NCI-H1048 (cell line): Measurements from ENCODE around the gene IZUMO1R.
"Not testable (repeated sequence)": the region's sequence is repeated elsewhere in the genome, so short reads cannot be mapped to it uniquely, and the experiment has no call there.

Source experiments
- DNase-seq: peaks from one replicate; lab custom pipeline; 2025; lab: John Stamatoyannopoulos, UW

IZUMO1R gene

DNA sequence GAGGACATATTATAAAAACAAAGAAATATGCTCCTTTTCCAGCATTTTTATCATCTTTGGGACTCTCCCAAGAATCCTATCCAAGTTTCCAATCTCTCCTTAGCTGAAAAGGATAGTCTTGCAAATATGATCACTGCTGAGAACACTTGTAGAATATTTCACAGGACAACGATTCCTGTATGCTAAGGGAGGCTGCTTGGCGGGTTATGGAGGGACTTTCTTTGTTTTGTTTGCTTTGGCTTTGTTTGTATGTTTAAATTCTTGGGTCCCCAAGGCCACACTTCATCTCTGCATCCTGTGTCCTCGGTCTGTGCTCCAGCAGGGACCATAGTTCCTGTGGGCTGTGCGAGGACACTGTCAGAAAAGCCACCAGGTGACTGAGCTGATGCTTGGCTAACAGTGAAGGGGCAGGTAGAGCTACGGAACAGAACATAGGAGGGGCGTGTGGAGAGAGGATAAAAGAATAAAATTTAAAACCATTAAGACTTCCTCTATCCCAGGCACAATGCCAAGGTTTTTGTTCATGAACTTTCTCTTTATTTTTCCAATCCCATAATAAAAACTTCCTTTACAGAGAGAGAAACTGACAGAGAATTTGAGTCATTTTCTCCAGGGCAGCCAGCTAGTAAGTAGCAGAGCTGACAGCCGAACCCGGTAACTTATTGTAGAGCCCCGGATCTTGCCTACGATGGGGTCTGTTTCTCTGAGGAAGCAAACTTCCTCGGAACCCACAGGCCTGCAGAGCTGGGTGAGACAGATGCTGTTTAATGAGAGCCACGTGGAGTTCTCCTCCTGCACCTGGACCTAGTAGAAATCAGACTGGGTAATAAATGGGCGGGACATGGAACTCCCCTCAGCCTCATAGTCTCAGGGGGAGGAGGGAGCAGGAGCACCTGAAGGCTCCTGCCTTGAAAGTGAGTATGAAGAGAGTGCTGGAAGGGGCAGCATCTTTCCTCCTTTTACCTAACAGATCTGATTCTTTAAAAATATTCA, at the start of gene IZUMO1R:
Gene IZUMO1R (plus strand): TSS at position 615 of the 993 bp plus-strand sequence. CDS start 1,057 bp downstream, outside the sequence.
- DNase-seq, result no peak

- DNase-seq, result no peak
These were observed 32.5 kb upstream of the IZUMO1R start for GRCh38 chr11:94271885-94272372.

GRCh38 chr11:94272738-94273313, 31.6 kb upstream of the IZUMO1R start:
- DNase-seq, result no peak

GRCh38 chr11:94275961-94276360, 28.4 kb upstream of the IZUMO1R start:
- DNase-seq, result no peak

DNA sequence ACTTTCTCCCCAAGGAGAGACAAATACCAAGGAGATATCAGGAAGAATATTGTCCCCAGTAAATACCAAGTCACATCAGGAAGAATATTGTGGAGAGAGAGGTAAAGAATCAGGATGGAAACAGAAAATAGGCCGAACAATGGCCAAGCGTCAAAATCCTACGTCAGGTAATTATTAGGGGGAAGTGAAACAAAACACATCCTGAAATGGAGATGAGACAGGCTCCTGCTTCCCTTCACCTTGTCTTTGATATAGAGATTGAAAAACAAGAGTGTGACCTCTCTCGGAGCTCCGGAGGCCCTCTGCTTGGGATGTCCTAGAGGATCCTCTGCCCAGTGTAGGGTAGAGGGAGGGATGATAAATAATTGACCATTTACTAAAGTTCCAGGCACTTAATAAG, 27.4 kb upstream of the IZUMO1R start:
- DNase-seq, result no peak

GRCh38 chr11:94278207-94278606, 26.2 kb upstream of the IZUMO1R start:
- not testable (repeated sequence) for DNase-seq

DNA sequence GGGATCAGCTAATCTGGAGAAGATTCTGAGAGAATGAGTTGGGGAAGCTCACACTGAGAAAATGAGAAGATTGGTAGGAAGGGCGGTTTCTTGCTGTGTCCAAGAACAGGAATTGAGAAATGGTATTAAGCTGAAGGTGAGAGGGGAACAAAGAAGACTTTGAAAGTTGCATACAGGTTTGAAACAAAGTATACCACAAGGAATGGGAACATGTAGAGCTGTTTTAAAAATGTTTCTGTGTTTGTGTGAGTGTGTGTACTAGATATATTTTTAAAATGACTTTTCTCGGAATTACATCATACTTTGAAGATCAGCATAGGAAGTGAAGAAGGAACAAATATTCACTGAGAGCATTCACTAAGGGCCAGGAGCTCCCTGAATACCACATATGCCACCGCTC, 24.4 kb upstream of the IZUMO1R start:
- no peak for DNase-seq

DNA sequence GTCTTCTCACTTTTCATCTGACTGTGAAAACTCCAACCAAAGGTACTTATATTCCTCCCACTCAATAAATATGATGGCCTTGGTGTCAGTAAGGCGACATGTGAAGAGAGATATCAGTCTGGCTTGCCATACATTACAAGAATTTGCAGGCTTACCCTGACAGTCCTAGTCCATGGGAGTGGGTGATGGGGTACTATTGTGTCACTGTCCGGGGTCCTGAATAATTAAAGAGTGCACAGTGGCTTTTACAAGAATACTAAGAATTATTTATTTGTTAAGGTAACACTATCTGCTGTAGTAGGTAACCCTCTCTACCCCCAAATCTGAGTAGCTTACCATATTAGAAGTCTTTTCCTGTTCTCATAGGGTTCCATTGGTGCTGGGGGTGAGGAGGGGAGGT, 23.1 kb upstream of the IZUMO1R start:
- DNase-seq, result no peak

DNA sequence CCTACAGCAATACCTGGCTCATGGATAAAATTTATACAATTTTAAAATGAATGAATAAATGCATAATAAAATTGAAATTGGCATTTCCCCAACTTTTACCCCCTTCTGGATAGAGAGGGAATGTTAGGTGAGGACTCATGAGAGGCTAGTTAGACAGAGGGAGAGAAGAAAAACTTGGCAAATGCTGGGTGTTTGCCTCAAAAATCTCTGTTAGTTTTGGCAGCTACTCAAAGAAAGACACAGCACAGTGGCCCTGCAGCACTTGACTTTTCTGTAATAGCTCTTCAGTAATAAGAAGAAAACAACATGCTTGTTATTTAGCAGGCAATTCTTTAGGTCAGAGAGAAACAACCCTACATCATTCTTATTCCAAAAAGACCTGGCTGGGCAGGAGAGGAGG, 20.7 kb upstream of the IZUMO1R start:
- DNase-seq, result no peak

DNA sequence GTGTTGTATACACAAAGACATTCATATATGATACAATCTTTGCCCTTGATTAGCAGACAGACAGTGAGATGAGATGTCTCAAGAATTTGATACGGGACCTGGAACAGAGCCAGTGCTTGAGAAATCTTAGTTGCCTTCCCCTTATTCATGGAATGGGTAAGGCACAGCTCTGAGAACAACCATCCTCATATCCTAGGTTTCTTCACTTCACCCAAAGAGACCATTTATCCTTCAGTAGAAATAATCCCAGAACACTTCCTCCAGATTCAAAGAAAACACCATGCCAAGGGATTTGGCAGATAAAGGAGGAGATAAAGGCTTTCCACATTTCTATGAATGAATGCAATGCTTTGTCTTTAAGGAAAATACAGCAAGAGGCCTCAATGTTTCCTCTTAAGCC, 8.8 kb upstream of the IZUMO1R start:
- no peak for DNase-seq

GRCh38 chr11:94297985-94298576, 6.3 kb upstream of the IZUMO1R start:
- DNase-seq, result no peak

- DNase-seq, result no peak
These were observed 1.6 kb upstream of the IZUMO1R start for GRCh38 chr11:94302776-94303175.

- DNase-seq, result no peak
These were observed 766 bp downstream of the IZUMO1R start for GRCh38 chr11:94305146-94305545.

DNA sequence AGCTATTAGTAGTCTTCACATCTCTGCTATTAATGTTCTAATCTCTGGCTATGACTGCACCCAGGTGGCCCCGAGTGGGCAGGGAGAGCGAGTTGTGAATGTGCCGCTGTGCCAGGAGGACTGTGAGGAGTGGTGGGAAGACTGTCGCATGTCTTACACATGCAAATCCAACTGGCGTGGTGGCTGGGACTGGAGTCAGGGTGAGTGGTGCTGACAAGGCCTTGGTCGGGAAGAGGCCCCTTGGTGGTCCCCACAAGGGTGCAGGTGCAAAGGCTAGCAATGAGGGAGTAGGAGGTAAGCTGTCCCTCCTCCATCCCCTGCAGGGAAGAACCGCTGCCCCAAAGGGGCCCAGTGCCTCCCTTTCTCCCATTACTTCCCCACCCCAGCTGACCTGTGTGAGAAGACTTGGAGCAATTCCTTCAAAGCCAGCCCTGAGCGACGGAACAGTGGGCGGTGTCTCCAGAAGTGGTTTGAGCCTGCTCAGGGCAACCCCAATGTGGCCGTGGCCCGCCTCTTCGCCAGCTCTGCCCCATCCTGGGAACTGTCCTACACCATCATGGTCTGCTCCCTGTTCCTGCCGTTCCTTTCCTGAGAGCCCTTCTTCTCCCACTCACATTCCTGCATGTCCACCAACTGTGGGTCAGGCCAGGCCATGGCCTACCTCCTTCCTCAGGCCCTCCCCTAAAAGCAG, 2.9 kb downstream of the IZUMO1R start:
- no peak for DNase-seq

GRCh38 chr11:94308024-94308423, 3.6 kb downstream of the IZUMO1R start:
- no peak for DNase-seq

- DNase-seq, result no peak
These were observed 5.4 kb downstream of the IZUMO1R start for GRCh38 chr11:94309757-94310156.

DNA sequence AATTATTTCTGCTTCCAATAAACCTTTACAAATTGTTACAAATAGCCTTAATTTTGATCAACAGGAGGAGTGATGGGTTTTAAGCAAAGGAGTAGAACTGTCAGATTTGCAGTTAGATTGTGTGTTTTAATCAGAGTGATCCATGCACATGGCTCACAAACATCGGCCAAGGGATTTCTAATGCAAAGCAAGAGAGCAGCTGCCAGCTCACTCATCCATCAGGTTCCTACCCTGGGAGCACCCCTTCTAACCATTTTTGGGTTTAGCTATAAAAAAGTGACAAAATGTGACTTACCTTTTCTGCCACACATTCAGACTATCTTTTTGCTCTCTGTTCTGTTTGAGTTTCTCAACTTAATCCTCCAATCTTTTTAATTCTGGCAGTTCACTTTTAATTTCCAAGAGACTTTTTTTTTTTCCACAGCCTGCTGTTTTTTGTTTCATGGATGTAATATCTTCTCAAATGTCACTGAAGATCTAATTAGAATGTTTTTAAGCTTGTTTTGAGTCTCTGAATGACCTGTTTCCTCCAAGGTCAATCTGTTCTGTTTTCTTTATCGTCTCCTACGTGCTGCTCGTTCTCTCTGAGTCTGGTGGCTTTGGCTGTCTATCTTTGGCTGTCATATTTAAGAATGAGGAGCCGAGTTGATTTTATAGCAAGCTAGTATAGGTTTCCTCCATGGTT, 6.0 kb downstream of the IZUMO1R start:
- DNase-seq, result no peak

DNA sequence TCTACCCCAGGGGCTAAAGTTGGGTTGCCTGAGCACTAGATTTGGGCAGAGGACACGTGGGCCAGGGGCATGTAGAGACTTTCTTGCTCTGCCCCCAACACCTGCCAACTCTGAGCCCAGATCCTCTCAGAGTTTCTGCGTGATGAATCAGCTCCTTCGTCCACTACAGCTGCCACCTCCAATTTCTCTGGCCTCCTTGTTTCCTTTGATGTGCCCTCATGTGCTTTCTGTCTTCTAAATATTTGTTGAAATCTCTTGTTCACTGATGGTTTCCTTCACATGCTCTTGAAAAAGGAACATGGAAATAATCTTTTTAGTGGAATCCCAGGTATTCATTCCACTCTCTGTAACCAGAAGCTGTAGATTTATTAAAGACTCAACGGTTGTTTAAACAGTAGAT, 8.0 kb downstream of the IZUMO1R start:
- no peak for DNase-seq

GRCh38 chr11:94314064-94314463, 9.7 kb downstream of the IZUMO1R start:
- DNase-seq, result no peak

- DNase-seq, result no peak
These were observed 11.3 kb downstream of the IZUMO1R start for GRCh38 chr11:94315664-94316063.

- DNase-seq, result no peak
These were observed 18.1 kb downstream of the IZUMO1R start for GRCh38 chr11:94322501-94322900.

DNA sequence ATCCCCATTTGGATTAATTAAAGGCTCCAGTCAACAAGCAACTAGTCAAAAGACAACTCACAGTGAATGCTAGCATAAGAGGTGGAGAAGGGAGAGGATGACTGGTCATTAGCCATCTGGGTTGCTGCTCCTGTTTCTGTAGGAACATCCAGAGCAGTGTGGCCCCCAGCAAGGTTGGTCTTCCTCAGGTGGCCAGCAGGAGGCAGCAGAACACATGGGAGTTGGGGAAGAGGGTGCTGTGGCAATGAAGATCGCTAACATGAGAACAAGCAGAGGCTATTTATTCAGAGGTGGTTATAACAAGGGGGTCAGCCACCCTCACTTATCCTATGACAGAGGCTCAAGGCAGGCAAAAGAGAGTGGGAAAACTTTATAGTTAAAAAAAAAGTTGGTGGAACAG, 21.3 kb downstream of the IZUMO1R start:
- no peak for DNase-seq
